ENCODE data around the gene PAM16. TPM values are rescaled to one million over a fixed set of nuclear protein-coding genes. Genes with fewer than 3 reads are reported as not detected.
A peak's percentile ranks its signal among the peaks of the same experiment; 100 is the strongest.

The PAM16 gene
- total RNA-seq, 2 experiments from 2014 or later = 67.8 to 71.3 TPM

DNA sequence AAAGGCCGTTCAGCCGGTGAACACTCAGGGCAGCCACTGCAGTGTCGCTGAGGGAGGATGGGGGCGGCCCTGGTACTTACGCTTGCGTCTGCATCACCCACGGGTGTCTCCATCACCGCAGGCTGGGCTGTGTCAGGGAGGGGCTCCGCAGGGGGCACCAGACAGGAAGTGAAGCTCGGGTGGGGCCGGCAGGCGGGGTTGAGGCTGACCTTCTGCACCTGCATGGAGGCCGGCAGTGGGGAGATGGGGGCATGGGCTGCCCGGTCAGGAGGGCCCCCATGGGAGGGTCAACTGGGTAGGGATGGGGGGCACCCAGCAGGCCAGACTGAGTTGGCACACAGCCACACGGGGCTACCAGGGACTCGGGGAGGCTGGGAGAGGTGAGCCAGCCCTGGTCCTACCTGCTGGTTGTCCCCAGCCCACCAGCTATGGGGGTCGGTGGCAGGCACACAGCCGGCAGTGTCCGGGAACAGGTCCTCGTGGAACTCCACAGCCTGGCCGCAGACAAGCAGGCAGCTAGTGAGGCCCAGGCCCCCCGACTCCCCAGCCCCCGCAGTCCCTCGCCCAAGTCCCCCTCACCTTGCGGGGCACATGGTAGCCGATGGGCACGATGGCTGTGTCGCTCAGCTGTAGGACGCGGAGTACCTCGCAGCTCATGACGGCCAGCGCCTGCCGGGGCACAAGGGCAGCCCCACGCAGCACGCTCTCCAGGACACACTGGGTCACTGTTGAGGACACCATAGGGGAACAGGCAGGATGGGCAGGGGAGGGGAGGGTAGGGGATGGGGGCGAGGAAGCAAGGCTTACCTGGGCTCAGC, 13.3 kb upstream of the PAM16 start:
- Mint-ChIP-seq H3K27ac (no peak overlapping the region), H3K9me3 (no peaks in the 10 kb centered on the region), H3K36me3 (ENCODE audit: low read depth) (peaks cover 3% of the 10 kb centered on the region), H3K4me1 (ENCODE audit: low read depth) (no peaks in the 10 kb centered on the region), H3K4me3 (no peak overlapping the region), H3K27me3 (ENCODE audit: low read depth) (no peaks in the 10 kb centered on the region)
- intact Hi-C loops (cut with micrococcal nuclease) = no loop called here
- CTCF ChIA-PET = interaction anchor here (1.4 kb wide), 1 partner anchor 39 kb away, joined by 5 read pairs; no protein-coding TSS in a partner anchor
- DNase-seq = no peak

DNA sequence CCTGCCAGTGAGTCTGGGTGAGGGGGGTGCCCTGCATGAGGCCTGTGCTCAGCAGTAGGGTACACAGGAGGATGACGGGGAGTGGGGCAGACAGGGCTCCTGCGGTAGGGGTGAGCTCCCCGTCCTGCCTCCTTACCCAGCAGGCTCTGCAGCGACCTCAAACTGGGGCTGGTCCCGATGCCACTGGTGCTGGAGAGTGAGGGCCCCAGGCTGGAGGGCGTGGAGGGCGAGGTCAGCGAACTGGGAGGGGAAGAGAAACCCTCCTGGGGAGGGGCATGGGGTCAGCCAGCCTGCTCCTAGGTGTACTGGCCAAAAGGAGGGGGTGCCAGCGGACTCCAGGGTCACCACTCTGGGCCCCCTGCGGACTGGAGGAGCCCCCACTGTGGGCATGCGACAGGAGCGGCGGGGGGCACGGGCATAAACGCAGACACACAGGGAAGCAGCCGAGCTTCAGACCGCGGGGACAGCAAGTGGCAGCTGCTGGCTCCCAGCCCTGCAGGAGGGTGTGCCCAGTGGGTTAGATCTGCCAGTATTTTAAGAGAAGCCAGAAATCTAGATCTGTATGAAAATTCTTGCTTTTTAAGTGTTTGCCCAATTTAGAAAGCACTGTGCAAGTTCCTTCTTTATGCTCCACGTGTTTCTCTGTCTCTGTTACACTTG, 11.5 kb upstream of the PAM16 start:
- H3K4me3 Mint-ChIP-seq = no peak overlapping the region
- CTCF ChIA-PET = no interaction called here
- peaks cover 7% of the 10 kb centered on the region for H3K36me3 Mint-ChIP-seq (ENCODE audit: low read depth)
- H3K4me1 Mint-ChIP-seq (ENCODE audit: low read depth) = no peaks in the 10 kb centered on the region
- DNase-seq = no peak
- H3K9me3 Mint-ChIP-seq = no peaks in the 10 kb centered on the region
- intact Hi-C loops (cut with micrococcal nuclease) = no loop called here
- no peaks in the 10 kb centered on the region for H3K27me3 Mint-ChIP-seq (ENCODE audit: low read depth)
- H3K27ac Mint-ChIP-seq = no peak overlapping the region

DNA sequence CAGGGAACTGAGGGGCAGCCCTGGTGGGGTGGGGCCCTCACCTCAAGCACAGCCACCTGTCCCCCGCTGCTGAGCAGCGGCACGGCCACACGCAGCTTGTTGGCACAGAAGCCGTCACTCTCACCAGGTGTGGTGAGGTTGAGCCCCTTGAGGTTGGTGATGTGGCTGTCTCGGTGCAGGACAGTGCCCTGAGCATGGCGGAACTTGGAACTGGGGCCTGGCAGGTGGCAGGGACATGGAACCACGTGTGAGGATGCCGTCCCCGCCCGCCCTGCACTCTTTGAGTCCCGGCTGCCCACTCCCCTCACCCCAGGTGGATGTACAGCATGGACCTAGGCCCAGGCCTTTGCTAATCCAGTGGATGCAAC, 10.8 kb upstream of the PAM16 start:
- CTCF ChIA-PET = interaction anchor here (1.1 kb wide), 1 partner anchor 41 kb away, joined by 4 read pairs; no protein-coding TSS in a partner anchor
- H3K27me3 Mint-ChIP-seq (ENCODE audit: low read depth) = no peaks in the 10 kb centered on the region
- H3K4me1 Mint-ChIP-seq (ENCODE audit: low read depth) = no peaks in the 10 kb centered on the region
- no peaks in the 10 kb centered on the region for H3K9me3 Mint-ChIP-seq
- H3K36me3 Mint-ChIP-seq (ENCODE audit: low read depth) = peaks cover 7% of the 10 kb centered on the region
- intact Hi-C loops (cut with micrococcal nuclease) = no loop called here
- H3K27ac Mint-ChIP-seq = no peak overlapping the region
- no peak overlapping the region for H3K4me3 Mint-ChIP-seq
- DNase-seq = no peak

DNA sequence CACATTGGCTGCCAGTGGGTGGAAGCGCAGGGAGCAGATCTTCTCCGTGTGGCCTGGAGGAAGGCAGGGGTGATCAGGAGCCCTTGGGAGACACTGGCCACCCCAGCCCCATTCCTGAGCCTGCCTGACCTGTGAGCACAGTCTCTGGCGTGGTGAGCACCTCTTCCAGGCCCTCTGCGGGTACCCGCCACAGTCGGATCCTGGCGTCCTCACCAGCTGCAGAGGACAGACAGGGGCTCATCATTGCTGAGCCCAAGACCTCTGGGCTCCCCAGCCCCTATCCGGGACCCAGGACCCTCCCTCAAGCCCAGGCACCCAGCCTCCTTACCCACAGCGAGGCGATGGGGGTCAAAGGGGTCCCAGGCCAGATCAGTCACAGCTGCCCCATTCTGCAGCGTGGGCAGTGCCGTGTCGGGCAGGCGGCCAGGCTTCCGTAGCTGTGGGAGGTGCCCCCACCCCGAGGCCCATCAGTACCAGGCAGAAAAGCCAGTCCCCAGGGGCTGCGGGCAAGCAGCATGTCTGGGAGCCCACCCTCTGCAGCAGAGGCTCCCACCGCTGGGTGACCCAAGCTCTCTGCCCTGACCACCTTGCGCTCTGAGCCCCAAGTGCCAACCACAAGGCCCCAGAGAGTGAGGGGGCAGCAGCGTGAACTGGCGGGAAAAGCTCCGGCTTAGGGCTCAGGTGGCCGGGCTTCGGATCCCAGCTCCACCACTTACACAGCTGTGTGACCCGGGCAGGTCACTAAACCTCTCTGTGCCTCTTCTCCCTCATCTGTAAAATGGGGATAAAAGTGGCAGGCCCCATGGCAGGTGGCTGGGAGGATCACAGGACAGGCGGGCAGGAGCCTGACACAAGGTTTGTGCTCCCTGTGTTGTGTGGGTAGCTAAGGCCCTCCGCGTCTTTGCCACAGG, 10.2 kb upstream of the PAM16 start:
- Mint-ChIP-seq H3K9me3 (no peaks in the 10 kb centered on the region), H3K27me3 (ENCODE audit: low read depth) (no peaks in the 10 kb centered on the region), H3K36me3 (ENCODE audit: low read depth) (peaks cover 7% of the 10 kb centered on the region), H3K4me3 (no peak overlapping the region), H3K27ac (no peak overlapping the region), H3K4me1 (ENCODE audit: low read depth) (no peaks in the 10 kb centered on the region)
- CTCF ChIA-PET = interaction anchor here (1.1 to 1.2 kb wide), 2 partner anchors 39 to 42 kb away, joined by 3 to 4 read pairs; no protein-coding TSS in a partner anchor
- no peak for DNase-seq
- intact Hi-C loops (cut with micrococcal nuclease) = no loop called here

DNA sequence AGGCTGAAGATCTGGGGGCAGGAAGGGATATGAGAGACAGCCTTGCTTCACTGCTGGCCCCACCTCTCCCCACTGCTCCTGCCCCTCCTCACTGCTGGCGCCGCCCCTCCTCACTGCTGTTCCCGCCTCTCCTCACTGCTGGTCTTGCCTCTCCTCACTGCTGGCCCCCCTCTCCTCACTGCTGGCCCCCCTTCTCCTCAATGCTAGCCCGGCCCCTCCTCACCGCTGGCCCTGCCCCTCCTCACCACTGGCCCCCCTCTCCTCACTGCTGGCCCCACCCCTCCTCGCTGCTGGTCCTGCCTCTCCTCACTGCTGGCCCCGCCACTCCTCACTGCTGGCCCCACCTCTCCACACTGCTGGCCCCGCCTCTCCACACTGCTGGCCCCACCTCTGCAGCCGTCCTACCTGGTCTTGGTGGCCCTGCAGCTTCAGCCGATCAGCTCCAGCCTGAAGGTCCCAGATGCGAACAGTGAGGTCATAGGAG, 9.5 kb upstream of the PAM16 start:
- intact Hi-C loops (cut with micrococcal nuclease) = no loop called here
- H3K27me3 Mint-ChIP-seq (ENCODE audit: low read depth) = no peaks in the 10 kb centered on the region
- H3K9me3 Mint-ChIP-seq = no peaks in the 10 kb centered on the region
- CTCF ChIA-PET = interaction anchor here (1.2 to 2.2 kb wide), 3 partner anchors 10 to 42 kb away, joined by 3 to 13 read pairs (median 3); no protein-coding TSS in a partner anchor
- H3K36me3 Mint-ChIP-seq (ENCODE audit: low read depth) = peaks cover 7% of the 10 kb centered on the region
- no peak for DNase-seq
- H3K27ac Mint-ChIP-seq = no peak overlapping the region
- H3K4me1 Mint-ChIP-seq (ENCODE audit: low read depth) = no peaks in the 10 kb centered on the region
- H3K4me3 Mint-ChIP-seq = no peak overlapping the region

DNA sequence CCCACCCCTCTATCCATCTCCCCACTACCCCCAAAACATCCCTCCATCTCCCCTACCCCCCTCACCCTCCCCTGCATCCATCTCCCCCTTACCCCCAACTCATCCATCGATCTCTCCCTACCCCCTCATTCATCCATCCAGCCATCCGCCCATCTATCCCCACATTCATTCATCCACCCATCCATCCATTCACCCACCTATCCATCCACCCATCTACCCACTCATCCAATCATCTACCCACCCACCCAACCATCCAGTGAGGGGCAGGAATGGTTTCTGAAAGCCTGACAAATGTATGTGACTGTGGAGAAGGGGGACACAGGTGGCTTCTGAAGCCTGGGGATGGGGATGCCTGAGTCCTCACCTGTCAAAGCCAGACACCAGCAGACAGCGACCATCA, 8.8 kb upstream of the PAM16 start:
- Mint-ChIP-seq H3K9me3 (no peaks in the 10 kb centered on the region), H3K4me1 (ENCODE audit: low read depth) (no peaks in the 10 kb centered on the region), H3K4me3 (no peak overlapping the region), H3K27ac (no peak overlapping the region), H3K36me3 (ENCODE audit: low read depth) (peaks cover 7% of the 10 kb centered on the region), H3K27me3 (ENCODE audit: low read depth) (no peaks in the 10 kb centered on the region)
- no peak for DNase-seq
- CTCF ChIA-PET = interaction anchor here (0.6 to 2.2 kb wide), 11 partner anchors 9 to 597 kb away, joined by 3 to 13 read pairs (median 3); partner anchors contain the start of gene PAM16
- intact Hi-C loops (cut with micrococcal nuclease) = loop anchor here (1.0 to 10.0 kb wide), 3 partner anchors 42 to 255 kb away; partner anchors contain the start of gene UBALD1

DNA sequence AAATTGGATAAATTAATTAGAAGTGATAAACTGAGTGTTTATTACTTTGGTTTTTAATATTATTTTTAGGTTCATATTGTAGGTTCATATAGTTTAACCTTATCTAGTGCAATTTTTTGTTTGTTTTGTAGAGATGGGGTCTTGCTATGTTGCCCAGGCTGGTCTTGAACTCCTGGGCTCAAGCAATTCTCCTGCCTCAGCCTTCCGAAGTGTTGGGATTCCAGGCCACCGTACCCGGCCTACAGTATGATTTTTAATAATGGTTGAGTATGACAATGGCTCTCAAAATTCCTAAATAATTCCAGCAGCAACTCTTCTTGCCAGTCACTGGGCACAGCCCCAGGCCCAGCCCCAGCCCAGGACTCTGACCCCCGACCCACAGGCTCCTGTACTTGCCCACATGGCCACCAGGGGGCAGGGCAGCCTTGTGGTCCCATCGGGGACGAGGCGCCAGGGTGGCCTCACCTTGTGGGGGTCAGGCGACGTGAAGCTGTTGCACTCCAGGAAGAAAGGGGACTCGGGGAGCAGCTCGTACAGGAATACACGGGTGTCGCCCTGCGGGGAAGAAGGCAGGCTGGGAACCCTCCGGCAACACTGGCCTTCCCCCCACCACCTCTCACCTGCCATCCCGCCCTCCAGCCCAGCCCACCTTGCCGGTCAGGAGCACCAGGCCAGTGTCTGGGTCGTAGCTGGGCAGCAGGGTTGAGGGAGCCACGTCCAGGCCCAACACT, 7.9 kb upstream of the PAM16 start:
- no peak overlapping the region for H3K27ac Mint-ChIP-seq
- DNase-seq = peak; percentile 76
- CTCF ChIA-PET = interaction anchor here (0.6 to 2.2 kb wide), 13 partner anchors 8 to 598 kb away, joined by 3 to 13 read pairs (median 3); partner anchors contain the start of gene PAM16
- no peaks in the 10 kb centered on the region for H3K9me3 Mint-ChIP-seq
- H3K4me3 Mint-ChIP-seq = no peak overlapping the region
- H3K4me1 Mint-ChIP-seq (ENCODE audit: low read depth) = no peaks in the 10 kb centered on the region
- intact Hi-C loops (cut with micrococcal nuclease) = loop anchor here (1.0 to 10.0 kb wide), 3 partner anchors 43 to 256 kb away; partner anchors contain the start of gene UBALD1
- no peaks in the 10 kb centered on the region for H3K27me3 Mint-ChIP-seq (ENCODE audit: low read depth)
- peaks cover 7% of the 10 kb centered on the region for H3K36me3 Mint-ChIP-seq (ENCODE audit: low read depth)

DNA sequence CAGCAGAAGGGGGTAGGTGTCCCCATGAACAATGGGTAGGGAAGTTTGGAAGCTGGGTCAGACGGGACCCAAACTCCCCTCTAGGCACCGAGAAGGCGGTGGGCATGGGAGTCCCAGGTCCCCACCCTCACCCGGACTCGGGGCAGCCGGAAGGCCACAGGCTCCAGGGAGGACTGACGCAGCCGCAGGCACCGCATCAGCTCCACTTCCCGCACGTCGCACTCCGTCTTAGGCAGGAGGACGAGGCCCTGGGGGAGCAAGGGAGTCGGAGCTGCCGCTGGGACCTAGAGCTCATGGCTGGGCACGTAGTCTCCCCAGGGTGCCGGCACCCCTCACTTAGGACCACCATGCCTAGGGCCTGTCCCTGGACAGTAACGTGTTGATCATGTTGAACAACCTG, 7.1 kb upstream of the PAM16 start:
- CTCF ChIA-PET = interaction anchor here (1.6 kb wide), 1 partner anchor 90 kb away, joined by 3 read pairs; no protein-coding TSS in a partner anchor
- Mint-ChIP-seq H3K9me3 (no peaks in the 10 kb centered on the region), H3K4me1 (ENCODE audit: low read depth) (no peaks in the 10 kb centered on the region), H3K4me3 (no peak overlapping the region), H3K27ac (no peak overlapping the region), H3K27me3 (ENCODE audit: low read depth) (no peaks in the 10 kb centered on the region), H3K36me3 (ENCODE audit: low read depth) (peaks cover 10% of the 10 kb centered on the region)
- DNase-seq = no peak
- intact Hi-C loops (cut with micrococcal nuclease) = loop anchor here (2.0 to 10.0 kb wide), 2 partner anchors 227 to 257 kb away; partner anchors contain the start of gene UBALD1

DNA sequence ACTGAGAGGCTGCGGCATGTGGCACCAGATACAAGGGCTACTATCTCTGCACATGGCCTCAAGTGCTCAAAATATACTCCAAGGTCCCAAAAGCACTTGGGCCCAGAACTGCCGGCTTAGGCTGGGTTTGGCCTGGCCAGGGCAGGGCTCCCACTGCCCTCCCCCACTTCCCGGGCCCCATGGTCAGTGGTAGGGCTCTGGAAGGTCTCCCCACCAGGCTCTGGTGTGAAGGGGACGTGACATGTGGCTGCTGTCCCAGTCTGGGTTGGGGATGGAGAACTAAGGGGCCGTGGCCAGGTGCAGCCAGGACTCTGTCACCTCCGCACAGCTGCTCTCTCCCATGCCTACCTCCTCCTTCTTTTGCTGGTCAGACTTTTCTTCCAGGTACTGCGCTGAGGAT, 5.7 kb upstream of the PAM16 start:
- no peak for DNase-seq
- CTCF ChIA-PET = no interaction called here
- no peaks in the 10 kb centered on the region for H3K27me3 Mint-ChIP-seq (ENCODE audit: low read depth)
- intact Hi-C loops (cut with micrococcal nuclease) = loop anchor here (10.0 kb wide), 1 partner anchor 258 kb away; the partner anchor contains the start of gene UBALD1
- H3K27ac Mint-ChIP-seq = no peak overlapping the region
- no peak overlapping the region for H3K4me3 Mint-ChIP-seq
- H3K36me3 Mint-ChIP-seq (ENCODE audit: low read depth) = peaks cover 7% of the 10 kb centered on the region
- no peaks in the 10 kb centered on the region for H3K9me3 Mint-ChIP-seq
- peaks cover 1% of the 10 kb centered on the region for H3K4me1 Mint-ChIP-seq (ENCODE audit: low read depth)

DNA sequence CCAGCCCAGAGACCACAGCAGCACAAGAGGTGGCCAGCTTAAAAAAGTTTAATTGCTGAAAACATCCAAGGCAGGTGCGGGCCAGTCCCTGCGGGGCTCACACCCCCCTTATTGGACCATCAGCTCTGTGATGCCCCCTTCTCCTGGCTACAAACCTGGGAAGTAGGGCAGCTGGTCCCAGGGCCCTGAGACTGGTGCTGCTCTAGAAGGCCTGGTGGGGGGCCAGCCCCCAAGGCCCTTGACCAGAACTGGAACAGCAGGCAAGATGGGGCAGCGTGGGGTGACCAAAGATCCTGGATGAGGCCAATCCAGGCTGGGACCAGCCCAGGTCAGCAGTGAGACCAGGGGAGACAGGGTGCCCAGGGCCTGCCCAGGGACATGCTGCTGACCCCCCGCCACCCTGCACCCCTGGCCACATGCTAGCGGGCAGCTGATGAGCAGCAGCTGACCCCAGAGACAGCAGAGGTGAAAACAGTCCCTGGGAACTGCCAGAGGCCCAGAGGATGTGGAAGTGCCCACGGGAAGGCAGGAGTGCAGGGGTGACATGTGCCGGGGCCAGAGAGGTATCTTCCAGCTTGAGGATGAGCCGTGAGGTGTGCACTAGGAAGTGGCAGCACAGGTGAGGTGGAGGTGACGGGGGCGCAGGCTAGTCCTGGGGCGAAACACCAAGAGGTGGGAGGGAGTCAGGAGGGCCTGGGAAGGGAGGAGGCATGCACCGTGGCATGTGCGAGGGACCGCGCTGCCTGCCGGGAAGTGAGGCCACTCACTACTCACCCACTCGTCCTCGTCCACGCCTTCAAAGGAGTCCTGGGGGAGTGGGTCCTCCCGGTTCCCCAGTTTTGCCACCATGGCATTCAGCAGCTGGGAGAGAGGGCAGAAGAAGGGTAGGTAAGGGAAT, 3.6 kb upstream of the PAM16 start:
- no peaks in the 10 kb centered on the region for H3K9me3 Mint-ChIP-seq
- DNase-seq = no peak
- H3K27me3 Mint-ChIP-seq (ENCODE audit: low read depth) = no peaks in the 10 kb centered on the region
- H3K36me3 Mint-ChIP-seq (ENCODE audit: low read depth) = peaks cover 9% of the 10 kb centered on the region
- H3K27ac Mint-ChIP-seq = peak overlapping the region; percentile 36
- CTCF ChIA-PET = interaction anchor here (1.4 kb wide), 1 partner anchor 48 kb away, joined by 5 read pairs; no protein-coding TSS in a partner anchor
- intact Hi-C loops (cut with micrococcal nuclease) = loop anchor here (5.0 to 10.0 kb wide), 3 partner anchors 183 to 603 kb away; partner anchors contain the start of genes CDIP1, SEC14L5 and UBALD1
- peaks cover 14% of the 10 kb centered on the region for H3K4me1 Mint-ChIP-seq (ENCODE audit: low read depth)
- no peak overlapping the region for H3K4me3 Mint-ChIP-seq

Measured in activated naive CD4-positive, alpha-beta T cell treated with anti-CD3 and anti-CD28 coated beads for 36 hours (primary cell).